Activated naive CD4-positive, alpha-beta T cell treated with anti-CD3 and anti-CD28 coated beads for 36 hours (primary cell): ENCODE results near the gene SEMA4D. TPM values are rescaled to one million over a fixed set of nuclear protein-coding genes. Genes with fewer than 3 reads are reported as not detected.
A peak's percentile ranks its signal among the peaks of the same experiment; 100 is the strongest.

Experiments used
- CTCF ChIA-PET: fragments of 350-600 bp; sonication (Branson Sonifier 250); formaldehyde crosslinking; loops from one replicate; lab custom pipeline; 2021; ENCODE audit warnings: antibody characterized with exemption; lab: Charles Lee
- DNase-seq: peaks from one replicate; pipeline ENCODE4 v3.0.0-alpha.2; 2020
- H3K27ac Mint-ChIP-seq: one replicate; pipeline ENCODE4 v1.8.0; 2021; ENCODE audit warnings: mild to moderate bottlenecking, mixed read lengths
- H3K27me3 Mint-ChIP-seq: one replicate; pipeline ENCODE4 v1.8.0; 2021; ENCODE audit warnings: low read depth, mixed read lengths
- H3K36me3 Mint-ChIP-seq: one replicate; pipeline ENCODE4 v1.8.0; 2021; ENCODE audit warnings: low read depth, mixed read lengths
- H3K4me1 Mint-ChIP-seq: one replicate; pipeline ENCODE4 v1.8.0; 2021; ENCODE audit warnings: low read depth, mixed read lengths
- H3K4me3 Mint-ChIP-seq: one replicate; pipeline ENCODE4 v1.8.0; 2021; ENCODE audit warnings: mild to moderate bottlenecking, moderate library complexity, mixed read lengths
- H3K9me3 Mint-ChIP-seq: one replicate; pipeline ENCODE4 v1.8.0; 2021; ENCODE audit warnings: mixed read lengths
- intact Hi-C: fragments of 100-400 bp; cut with micrococcal nuclease; formaldehyde crosslinking; loops from one replicate; pipeline ENCODE4 v1.15.1; 2023
- total RNA-seq, 2 experiments: library from RNA; stranded (reverse); gene quantifications; one replicate each; pipeline ENCODE4 v1.2.3, GENCODE V29; 2021

The SEMA4D gene
- total RNA-seq, 2 experiments from 2014 or later, result 156 to 160 TPM

GRCh38 chr9:89514337-89514736 is 16.4 kb upstream of the SEMA4D start:
- Mint-ChIP-seq H3K36me3 (no peaks in the 10 kb centered on the region), H3K9me3 (no peaks in the 10 kb centered on the region), H3K27me3 (no peaks in the 10 kb centered on the region), H3K27ac (no peak overlapping the region), H3K4me3 (no peak overlapping the region), H3K4me1 (peaks cover 54% of the 10 kb centered on the region)
- intact Hi-C loops, result no loop called here
- DNase-seq, result no peak
- CTCF ChIA-PET, result no interaction called here

- no peak for DNase-seq
- no peaks in the 10 kb centered on the region for H3K9me3 Mint-ChIP-seq
- H3K27ac Mint-ChIP-seq, result no peak overlapping the region
- no peak overlapping the region for H3K4me3 Mint-ChIP-seq
- H3K36me3 Mint-ChIP-seq, result no peaks in the 10 kb centered on the region
- H3K27me3 Mint-ChIP-seq, result no peaks in the 10 kb centered on the region
- intact Hi-C loops, result no loop called here
- peaks cover 54% of the 10 kb centered on the region for H3K4me1 Mint-ChIP-seq
- CTCF ChIA-PET, result interaction anchor here (1.2 kb wide), 1 partner anchor 9 kb away, joined by 3 read pairs; no protein-coding TSS in a partner anchor
These were observed 15.9 kb upstream of the SEMA4D start for GRCh38 chr9:89513837-89514236.

- Mint-ChIP-seq H3K4me3 (no peak overlapping the region), H3K9me3 (no peaks in the 10 kb centered on the region), H3K4me1 (peaks cover 57% of the 10 kb centered on the region), H3K27me3 (no peaks in the 10 kb centered on the region), H3K36me3 (no peaks in the 10 kb centered on the region), H3K27ac (no peak overlapping the region)
- intact Hi-C loops, result no loop called here
- no peak for DNase-seq
- CTCF ChIA-PET, result interaction anchor here (1.2 kb wide), 1 partner anchor 10 kb away, joined by 3 read pairs; no protein-coding TSS in a partner anchor
These were observed 14.5 kb upstream of the SEMA4D start for GRCh38 chr9:89512382-89512781.

GRCh38 chr9:89508951-89509615 is 11.2 kb upstream of the SEMA4D start:
- no peaks in the 10 kb centered on the region for H3K9me3 Mint-ChIP-seq

GRCh38 chr9:89505911-89506310 is 8.0 kb upstream of the SEMA4D start:
- peak overlapping the region; percentile 24 for H3K27ac Mint-ChIP-seq
- H3K27me3 Mint-ChIP-seq, result no peaks in the 10 kb centered on the region
- CTCF ChIA-PET, result interaction anchor here (2.1 kb wide), 1 partner anchor 43 kb away, joined by 8 read pairs; no protein-coding TSS in a partner anchor
- H3K4me3 Mint-ChIP-seq, result no peak overlapping the region
- no peak for DNase-seq
- H3K4me1 Mint-ChIP-seq, result peaks cover 80% of the 10 kb centered on the region
- H3K9me3 Mint-ChIP-seq, result no peaks in the 10 kb centered on the region
- H3K36me3 Mint-ChIP-seq, result no peaks in the 10 kb centered on the region
- intact Hi-C loops, result no loop called here

More at GRCh38 chr9:89508951-89509615, 11.2 kb upstream of the SEMA4D start:
- H3K27me3 Mint-ChIP-seq, result no peaks in the 10 kb centered on the region
- peak overlapping the region; percentile 2 for H3K27ac Mint-ChIP-seq
- CTCF ChIA-PET, result interaction anchor here (1.2 kb wide), 1 partner anchor 12 kb away, joined by 5 read pairs; no protein-coding TSS in a partner anchor
- peaks cover 64% of the 10 kb centered on the region for H3K4me1 Mint-ChIP-seq
- no peak overlapping the region for H3K4me3 Mint-ChIP-seq
- no peaks in the 10 kb centered on the region for H3K36me3 Mint-ChIP-seq
- DNase-seq, result no peak
- intact Hi-C loops, result no loop called here

- H3K4me3 Mint-ChIP-seq, result no peak overlapping the region
- no peaks in the 10 kb centered on the region for H3K27me3 Mint-ChIP-seq
- no peaks in the 10 kb centered on the region for H3K9me3 Mint-ChIP-seq
- intact Hi-C loops, result no loop called here
- CTCF ChIA-PET, result no interaction called here
- no peak for DNase-seq
- peaks cover 74% of the 10 kb centered on the region for H3K4me1 Mint-ChIP-seq
- no peak overlapping the region for H3K27ac Mint-ChIP-seq
- H3K36me3 Mint-ChIP-seq, result no peaks in the 10 kb centered on the region
These were observed 7.1 kb upstream of the SEMA4D start for GRCh38 chr9:89505048-89505447.

GRCh38 chr9:89502671-89503070 is 4.8 kb upstream of the SEMA4D start:
- intact Hi-C loops, result loop anchor here (1.0 kb wide), 1 partner anchor 20 kb away; no protein-coding TSS in a partner anchor
- Mint-ChIP-seq H3K9me3 (no peaks in the 10 kb centered on the region), H3K36me3 (no peaks in the 10 kb centered on the region), H3K4me3 (peak overlapping the region; percentile 27), H3K27me3 (no peaks in the 10 kb centered on the region), H3K27ac (peak overlapping the region; percentile 72), H3K4me1 (peaks cover 70% of the 10 kb centered on the region)
- DNase-seq, result no peak
- CTCF ChIA-PET, result interaction anchor here (0.7 to 3.0 kb wide), 3 partner anchors 29 to 46 kb away, joined by 3 to 10 read pairs (median 4); no protein-coding TSS in a partner anchor

- Mint-ChIP-seq H3K4me1 (peaks cover 64% of the 10 kb centered on the region), H3K27me3 (no peaks in the 10 kb centered on the region), H3K4me3 (peak overlapping the region; percentile 27), H3K36me3 (peaks cover under 1% of the 10 kb centered on the region), H3K27ac (peak overlapping the region; percentile 72), H3K9me3 (no peaks in the 10 kb centered on the region)
- CTCF ChIA-PET, result interaction anchor here (0.7 to 3.0 kb wide), 3 partner anchors 23 to 47 kb away, joined by 4 to 10 read pairs (median 4); no protein-coding TSS in a partner anchor
- intact Hi-C loops, result loop anchor here (1.0 kb wide), 1 partner anchor 20 kb away; no protein-coding TSS in a partner anchor
- DNase-seq, result peak; percentile 61
These were observed 4.2 kb upstream of the SEMA4D start for GRCh38 chr9:89502038-89502601.

- intact Hi-C loops, result no loop called here
- no peak for DNase-seq
- Mint-ChIP-seq H3K9me3 (no peaks in the 10 kb centered on the region), H3K4me1 (peaks cover 59% of the 10 kb centered on the region), H3K27me3 (no peaks in the 10 kb centered on the region), H3K27ac (peak overlapping the region; percentile 72), H3K36me3 (peaks cover 7% of the 10 kb centered on the region), H3K4me3 (no peak overlapping the region)
- CTCF ChIA-PET, result interaction anchor here (0.9 to 3.0 kb wide), 3 partner anchors 24 to 48 kb away, joined by 3 to 10 read pairs (median 4); no protein-coding TSS in a partner anchor
These were observed 3.5 kb upstream of the SEMA4D start for GRCh38 chr9:89501311-89501898.

- Mint-ChIP-seq H3K4me3 (no peak overlapping the region), H3K9me3 (no peaks in the 10 kb centered on the region), H3K27me3 (no peaks in the 10 kb centered on the region), H3K27ac (no peak overlapping the region), H3K4me1 (peaks cover 60% of the 10 kb centered on the region), H3K36me3 (peaks cover 9% of the 10 kb centered on the region)
- CTCF ChIA-PET, result interaction anchor here (0.9 to 2.0 kb wide), 2 partner anchors 29 to 49 kb away, joined by 3 to 9 read pairs; no protein-coding TSS in a partner anchor
- intact Hi-C loops, result no loop called here
- no peak for DNase-seq
These were observed 2.1 kb upstream of the SEMA4D start for GRCh38 chr9:89500008-89500407.

GRCh38 chr9:89498852-89499480 is 1.1 kb upstream of the SEMA4D start:
- intact Hi-C loops, result loop anchor here (1.0 to 10.0 kb wide), 2 partner anchors 32 to 184 kb away; partner anchors contain the start of genes CKS2 and SECISBP2
- Mint-ChIP-seq H3K27ac (peak overlapping the region; percentile 86), H3K36me3 (peaks cover 9% of the 10 kb centered on the region), H3K4me1 (peaks cover 71% of the 10 kb centered on the region), H3K9me3 (no peaks in the 10 kb centered on the region), H3K4me3 (peak overlapping the region; percentile 74), H3K27me3 (no peaks in the 10 kb centered on the region)
- DNase-seq, result peak; percentile 53
- CTCF ChIA-PET, result interaction anchor here (0.6 to 2.0 kb wide), 6 partner anchors 14 to 89 kb away, joined by 3 to 14 read pairs (median 4); no protein-coding TSS in a partner anchor
